NCI-H2227 (cell line): ENCODE results near the gene TRRAP.

ENCODE experiments used
- DNase-seq: peaks from one replicate; lab custom pipeline; 2025; ENCODE audit not compliant: unreplicated experiment; lab: John Stamatoyannopoulos, UW

The TRRAP gene

GRCh38 chr7:99002827-99003212 lies 124.5 kb downstream of the TRRAP start:
- no peak for DNase-seq

- DNase-seq: no peak
Observed at GRCh38 chr7:99003419-99003818, 125.1 kb downstream of the TRRAP start.

- DNase-seq: no peak
Observed at GRCh38 chr7:99004216-99004615, 125.9 kb downstream of the TRRAP start.

GRCh38 chr7:99004781-99005500 lies 126.6 kb downstream of the TRRAP start:
- no peak for DNase-seq

GRCh38 chr7:99005776-99006175 lies 127.4 kb downstream of the TRRAP start:
- no peak for DNase-seq

GRCh38 chr7:99006739-99007424 lies 128.6 kb downstream of the TRRAP start:
- DNase-seq: no peak

GRCh38 chr7:99008181-99008631 lies 129.9 kb downstream of the TRRAP start:
- DNase-seq: no peak

GRCh38 chr7:99008921-99009530 lies 130.7 kb downstream of the TRRAP start:
- DNase-seq: no peak

- DNase-seq: no peak
Observed at GRCh38 chr7:99010281-99010680, 131.9 kb downstream of the TRRAP start.

GRCh38 chr7:99011341-99011705 lies 133.0 kb downstream of the TRRAP start:
- DNase-seq: no peak

GRCh38 chr7:99011706-99012404 lies 133.5 kb downstream of the TRRAP start:
- no peak for DNase-seq

- no peak for DNase-seq
Observed at GRCh38 chr7:99012722-99013121, 134.4 kb downstream of the TRRAP start.

- no peak for DNase-seq
Observed at GRCh38 chr7:99013266-99014112, 135.2 kb downstream of the TRRAP start.

- no peak for DNase-seq
Observed at GRCh38 chr7:99014113-99014985, 136.0 kb downstream of the TRRAP start.

- DNase-seq: no peak
Observed at GRCh38 chr7:99016196-99016595, 137.9 kb downstream of the TRRAP start.

- no peak for DNase-seq
Observed at GRCh38 chr7:99019523-99020412, 141.4 kb downstream of the TRRAP start.

- no peak for DNase-seq
Observed at GRCh38 chr7:99020413-99020715, 142.0 kb downstream of the TRRAP start.

GRCh38 chr7:99021941-99022560 lies 143.7 kb downstream of the TRRAP start:
- no peak for DNase-seq

GRCh38 chr7:99024066-99024465 lies 145.7 kb downstream of the TRRAP start:
- no peak for DNase-seq
